Choroid plexus epithelial cell (primary cell): ENCODE data around the gene SLMAP.

Source experiments
- DNase-seq: peaks from one replicate; pipeline ENCODE4 v3.0.0-alpha.2; 2010; ENCODE audit warnings: low read depth
- H3K4me3 ChIP-seq: 2 replicates; pipeline ENCODE4 v1.5.1; 2011; ENCODE audit warnings: low read depth, mild to moderate bottlenecking, control low read depth, low read length, moderate library complexity
- CTCF ChIP-seq: conservative IDR thresholded peaks from 2 replicates; pipeline ENCODE4 v1.5.1; 2011; ENCODE audit warnings: low read depth, mild to moderate bottlenecking, control low read depth, inconsistent platforms, low read length, moderate library complexity

The SLMAP gene

GRCh38 chr3:57972531-57973111 is 216.5 kb downstream of the SLMAP start:
- TF ChIP-seq CTCF = no peak
- no peak overlapping the region for H3K4me3 ChIP-seq
- DNase-seq = no peak

GRCh38 chr3:57973715-57974477 is 217.8 kb downstream of the SLMAP start:
- H3K4me3 ChIP-seq = no peak overlapping the region
- no peak for TF ChIP-seq CTCF
- no peak for DNase-seq

GRCh38 chr3:57974796-57975388 is 218.8 kb downstream of the SLMAP start:
- H3K4me3 ChIP-seq = no peak overlapping the region
- peak; percentile 78 for DNase-seq
- no peak for TF ChIP-seq CTCF

GRCh38 chr3:57977818-57978235 is 221.7 kb downstream of the SLMAP start:
- no peak for DNase-seq
- no peak for TF ChIP-seq CTCF
- no peak overlapping the region for H3K4me3 ChIP-seq

- TF ChIP-seq CTCF = no peak
- no peak for DNase-seq
- H3K4me3 ChIP-seq = no peak overlapping the region
These were observed 222.2 kb downstream of the SLMAP start for GRCh38 chr3:57978316-57978715.
